ENCODE data around the gene ARL8A.

Gene ARL8A

DNA sequence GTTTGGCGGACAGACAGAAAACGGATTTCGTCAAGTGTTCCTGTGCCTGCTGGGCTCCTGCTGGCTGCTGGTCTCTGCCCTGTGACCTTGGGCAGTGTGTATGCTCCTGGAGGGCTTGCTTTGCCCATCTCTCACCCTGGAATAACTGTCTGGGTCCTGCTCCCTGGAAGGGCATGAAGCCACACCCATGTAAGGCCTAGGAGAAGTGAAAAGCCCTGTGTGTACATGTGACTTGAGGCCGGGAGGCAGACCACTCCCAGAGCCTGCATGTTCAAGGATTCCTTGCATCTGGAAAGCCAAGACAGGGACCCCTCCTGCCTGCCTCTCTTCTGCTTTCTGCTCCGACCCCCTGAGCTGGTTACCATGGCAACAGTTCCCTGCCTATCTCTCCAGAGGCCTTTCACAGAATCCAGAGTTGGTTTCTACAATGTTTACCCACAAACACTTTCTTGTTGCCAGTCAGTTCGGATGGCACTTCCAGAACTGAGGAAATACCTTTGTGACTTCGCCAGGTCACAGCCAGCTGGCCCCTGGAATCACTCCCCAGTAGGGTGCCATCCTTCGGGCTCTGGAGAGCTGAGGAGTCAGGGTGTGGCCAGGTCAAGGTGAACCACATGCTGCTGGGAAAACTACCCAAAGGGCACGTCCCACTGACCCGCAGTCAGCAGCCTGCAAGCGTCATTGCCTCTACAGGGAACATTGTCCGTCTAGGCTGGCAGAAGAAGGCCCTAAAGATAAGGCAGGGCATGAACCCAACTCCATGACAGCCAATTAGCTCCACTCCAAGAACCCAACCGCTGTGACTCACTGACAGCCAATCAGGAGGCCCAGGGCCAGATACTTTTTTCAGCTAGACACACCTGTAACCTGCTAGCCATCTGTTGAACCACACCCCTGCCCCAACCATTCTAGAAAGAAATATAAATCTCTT is 36.5 kb downstream of the ARL8A start:
- DNase-seq, result no peak

DNA sequence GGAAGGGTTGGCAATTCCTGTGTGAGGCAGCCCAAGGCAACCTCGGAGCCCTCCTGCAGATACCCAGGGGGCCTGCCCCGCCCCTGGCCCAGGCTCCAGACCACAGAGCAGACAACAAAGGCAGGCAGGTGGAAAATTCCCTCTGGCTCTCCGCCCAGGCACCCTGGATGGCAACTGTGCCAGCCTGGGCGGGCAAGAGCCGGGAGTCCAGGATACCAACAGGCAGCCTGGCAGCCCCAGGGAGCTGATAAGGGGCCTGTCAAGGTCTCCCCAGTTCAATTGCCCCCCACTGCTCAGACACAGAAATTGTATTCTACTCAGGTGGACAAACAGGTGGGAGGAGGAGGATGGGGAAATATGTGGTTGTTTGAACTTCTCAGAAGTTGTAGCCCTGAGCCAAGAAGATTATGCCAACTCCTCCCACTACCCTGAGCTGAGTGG is 37.2 kb downstream of the ARL8A start:
- no peak for DNase-seq

DNA sequence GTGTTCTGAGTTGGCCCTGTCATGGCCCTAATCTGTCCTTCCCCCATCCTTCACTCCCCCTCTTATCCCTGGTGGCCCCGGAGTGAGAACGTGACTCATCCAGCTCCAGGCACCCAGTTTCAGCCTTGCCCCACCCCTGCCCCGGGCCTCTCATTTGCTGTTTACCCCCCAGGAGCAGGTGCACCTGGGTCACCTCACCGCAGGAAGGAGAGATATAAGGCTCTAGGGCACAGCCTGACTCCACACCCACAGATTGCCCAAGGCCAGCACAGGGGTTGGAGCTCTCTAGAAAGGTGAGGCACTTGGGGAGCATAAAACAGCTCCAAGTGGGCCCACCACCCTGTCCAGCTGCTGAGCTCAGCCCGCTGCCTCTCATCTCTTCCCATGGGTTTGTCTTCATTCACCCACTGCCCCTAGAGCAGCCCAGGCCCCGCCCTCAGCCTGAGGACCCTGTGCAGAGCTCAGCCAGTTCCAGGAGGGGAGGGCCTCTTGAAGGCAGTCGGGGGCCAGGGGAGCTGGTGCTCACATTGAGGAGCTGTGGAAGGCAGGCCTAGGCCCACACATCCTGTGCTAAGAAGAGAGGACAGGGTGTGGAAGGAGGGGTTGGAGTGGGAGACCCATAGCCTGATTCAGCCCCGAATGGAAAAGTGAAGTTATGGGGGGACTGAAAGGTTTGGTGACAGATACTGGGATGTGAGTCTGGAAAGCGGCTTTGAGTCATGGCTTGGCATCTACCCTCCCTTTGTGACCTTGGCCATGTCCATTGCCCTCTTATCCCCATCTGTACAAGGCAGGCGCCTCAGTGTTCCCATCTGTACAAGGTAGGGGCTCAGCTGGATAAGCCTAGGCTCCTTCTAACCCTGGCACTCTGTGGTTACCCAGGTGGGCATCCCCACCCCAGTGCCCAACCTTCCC is 37.9 kb downstream of the ARL8A start:
- DNase-seq, result no peak

DNA sequence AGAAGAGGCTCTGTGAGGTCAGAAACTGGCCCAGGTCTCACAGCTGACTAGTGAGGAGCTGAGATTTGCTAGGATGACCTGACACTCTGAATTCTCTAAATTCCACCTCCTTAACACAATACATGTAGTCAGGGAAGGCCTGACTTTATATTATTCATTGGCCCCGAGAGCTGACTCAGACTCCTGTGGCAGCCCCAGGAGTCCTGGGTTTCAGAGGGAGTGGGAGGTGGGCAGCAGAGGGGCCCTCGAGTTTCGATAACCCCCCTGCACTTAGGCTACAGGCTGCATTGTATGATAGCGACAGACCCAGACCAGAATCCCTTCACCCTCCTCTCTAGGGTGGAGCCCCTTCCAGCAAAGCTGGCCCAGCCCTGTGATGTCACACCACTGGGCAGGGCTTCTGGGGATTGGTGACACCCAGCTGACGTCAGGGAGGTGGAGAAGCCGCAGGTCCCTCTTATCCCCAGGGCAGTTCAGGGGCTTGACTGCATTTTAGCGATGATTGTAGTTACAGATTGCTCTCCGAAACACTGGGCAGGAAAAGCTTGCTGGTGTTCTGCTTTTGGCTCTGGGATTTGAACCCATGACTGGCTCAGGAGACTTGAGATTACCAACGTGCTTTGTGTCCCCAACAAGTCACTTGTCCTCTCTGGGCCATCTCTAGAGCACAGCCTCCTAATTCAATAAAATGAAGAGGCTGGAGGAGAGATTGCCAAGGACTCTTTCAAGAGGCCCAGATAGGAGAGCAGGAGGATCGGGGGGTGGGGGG is 38.8 kb downstream of the ARL8A start:
- no peak for DNase-seq

DNA sequence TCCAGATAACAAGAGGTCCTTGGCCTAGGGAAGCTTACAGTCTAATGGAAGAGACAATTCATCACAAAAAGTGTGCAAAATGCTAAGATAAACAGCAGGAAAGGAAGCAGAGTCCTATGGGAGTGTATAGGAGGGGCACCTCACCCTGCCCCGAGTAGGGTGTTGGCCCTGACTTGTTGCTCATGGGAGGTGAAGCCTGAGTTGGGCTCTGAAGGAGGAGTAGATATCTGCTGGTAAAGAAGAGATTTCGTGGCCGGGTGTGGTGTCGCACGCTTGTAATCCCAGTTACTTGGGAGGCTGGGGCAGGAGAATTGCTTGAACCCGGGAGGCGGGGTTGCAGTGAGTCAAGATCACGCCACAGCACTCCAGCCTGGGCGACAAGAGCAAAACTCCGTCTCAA is 40.5 kb downstream of the ARL8A start:
- no peak for DNase-seq

DNA sequence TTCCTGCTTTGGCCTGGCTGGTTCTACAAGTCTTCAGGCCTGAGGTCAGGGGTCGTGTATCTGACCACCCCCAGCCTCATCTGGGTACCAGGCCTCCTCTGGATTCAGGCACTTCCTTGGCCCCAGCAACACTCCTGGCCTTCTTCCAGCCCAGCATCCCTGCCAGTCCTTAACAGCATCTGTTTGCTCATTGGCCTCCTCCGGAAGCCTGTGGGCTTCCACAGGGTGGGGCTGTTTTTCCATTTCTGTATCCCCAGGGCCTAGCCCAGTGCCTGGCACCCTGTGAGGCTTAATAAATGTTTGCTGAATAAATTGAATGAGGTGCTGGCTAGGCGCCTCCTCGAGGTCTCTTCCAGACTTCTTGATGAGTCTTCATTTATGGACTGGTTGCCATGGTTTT is 43.4 kb downstream of the ARL8A start:
- DNase-seq, result no peak

DNA sequence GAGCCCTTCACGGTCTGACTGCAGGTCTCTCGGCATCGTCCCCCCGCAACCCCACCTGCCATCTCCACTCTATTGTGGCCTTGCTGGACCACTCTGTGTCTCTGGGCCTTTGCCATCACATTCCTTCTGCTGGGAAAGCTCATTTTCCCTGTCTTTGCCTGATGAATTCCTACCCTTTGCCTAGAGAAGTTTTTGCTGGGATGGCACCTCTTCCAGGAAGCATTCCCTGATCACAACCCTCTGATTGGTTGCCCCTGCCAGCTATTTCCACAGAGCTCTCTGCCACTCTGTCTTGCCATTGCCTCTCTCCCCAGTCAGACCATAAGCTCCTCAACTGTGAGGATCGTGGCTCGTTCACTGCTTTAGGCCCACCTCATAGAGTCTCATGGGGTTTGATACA is 50.7 kb downstream of the ARL8A start:
- DNase-seq, result no peak

DNA sequence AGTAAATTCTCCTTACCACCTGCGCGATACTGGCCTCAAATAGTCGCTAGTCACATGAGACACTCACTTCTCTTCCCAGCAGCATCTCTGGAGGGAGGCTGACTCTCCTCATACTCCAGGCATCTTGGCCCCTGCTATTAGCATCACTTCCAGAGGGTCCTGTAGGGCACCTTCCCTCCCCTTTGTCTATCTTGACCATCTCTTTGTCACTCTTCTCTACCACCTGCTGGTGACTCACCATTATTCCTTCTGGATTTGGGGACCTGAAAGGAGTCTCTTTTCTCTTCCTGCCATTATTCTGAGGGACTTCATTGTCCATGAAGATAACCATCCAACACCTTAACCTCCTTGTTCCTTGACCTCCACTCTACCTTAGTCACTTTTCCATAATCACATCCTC is 53.5 kb downstream of the ARL8A start:
- DNase-seq, result no peak

DNA sequence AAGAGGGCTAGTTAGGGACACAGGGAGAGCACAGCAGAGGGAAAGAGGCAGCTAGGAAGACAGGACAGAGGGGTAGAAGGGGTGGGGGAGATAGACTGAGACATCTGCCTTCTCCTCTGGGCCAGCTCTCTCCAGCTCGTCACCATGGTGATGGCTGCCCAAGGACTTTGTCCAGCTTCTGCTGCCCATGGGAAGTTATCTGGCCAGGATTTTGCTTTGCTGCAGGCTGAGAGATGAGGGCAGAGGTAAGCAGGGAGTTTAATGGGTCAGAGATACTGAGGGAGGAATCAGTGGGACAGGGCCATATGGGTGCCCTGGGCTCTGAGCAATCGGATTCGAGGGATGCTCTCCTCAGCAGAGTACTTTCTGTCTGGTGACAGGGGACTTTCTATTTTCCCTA is 56.3 kb downstream of the ARL8A start:
- no peak for DNase-seq

DNA sequence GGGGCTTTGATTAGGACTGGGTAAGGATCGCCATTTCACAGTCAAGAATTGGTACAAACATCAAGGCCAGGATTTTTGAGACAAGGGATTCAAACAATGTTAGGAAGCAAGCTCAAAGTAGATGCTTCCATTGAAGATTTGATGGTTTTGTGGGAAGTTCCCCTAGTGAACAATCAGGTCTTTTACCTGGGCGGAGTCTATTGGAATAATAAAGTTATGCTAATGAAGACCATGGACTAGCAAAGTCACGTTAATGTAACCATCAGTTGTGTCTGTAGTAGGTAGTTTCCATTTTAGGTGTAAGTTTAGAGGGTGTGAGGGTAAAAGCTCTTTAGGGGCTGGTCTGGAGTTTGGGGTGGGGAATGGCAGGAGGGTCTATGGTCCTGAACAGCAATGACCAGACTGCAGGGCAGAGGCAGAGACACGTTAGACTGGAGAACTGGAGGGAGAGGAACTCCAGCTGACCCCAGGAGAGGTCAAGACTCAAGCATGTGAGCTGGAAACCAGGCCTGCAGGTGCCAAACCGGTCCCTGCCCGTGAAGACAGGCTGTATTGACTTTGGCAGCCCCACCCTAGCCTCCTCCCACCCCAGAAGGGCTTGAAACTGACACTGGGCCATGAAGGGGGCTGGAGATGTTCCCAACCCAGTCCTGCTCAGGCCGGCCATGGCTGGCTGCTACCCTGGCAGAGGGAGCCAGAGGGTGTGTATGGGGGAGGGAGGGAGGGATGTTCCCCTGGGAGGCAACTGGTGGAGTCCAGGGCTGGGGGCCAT is 57.8 kb downstream of the ARL8A start:
- DNase-seq, result no peak

DNA sequence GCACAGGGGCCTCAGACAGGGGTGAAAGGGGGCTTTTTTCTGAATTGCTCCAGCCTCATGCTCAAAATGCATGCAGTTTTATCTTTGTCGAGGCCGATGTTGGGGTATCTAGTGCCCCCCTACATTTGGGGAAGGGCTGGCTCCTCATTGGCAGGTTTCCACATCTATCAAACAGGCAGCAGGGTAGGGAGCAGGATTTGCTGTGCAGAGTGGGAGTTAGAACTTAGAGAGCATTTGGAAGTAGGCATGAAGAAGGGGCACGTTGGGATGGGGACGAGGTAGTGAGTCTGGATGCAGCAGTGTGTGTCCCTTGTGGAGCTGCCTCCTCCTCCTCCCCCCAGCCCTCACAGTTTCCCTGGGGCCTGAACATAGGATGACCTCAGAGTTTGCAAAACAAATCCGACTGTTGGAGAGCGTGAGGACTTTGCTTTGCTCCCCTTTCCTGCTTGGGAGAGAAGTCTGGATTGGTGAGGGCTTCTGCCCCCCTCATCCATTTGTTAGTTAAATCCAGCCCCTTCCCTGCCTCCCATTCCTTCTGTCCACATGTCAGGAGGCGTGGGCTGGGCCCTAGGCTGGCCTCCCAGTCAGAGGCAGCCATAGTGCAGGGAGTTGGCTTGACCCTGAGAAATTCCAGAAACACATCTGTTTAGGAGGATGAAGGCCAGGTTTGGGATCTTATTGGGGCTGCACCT is 58.7 kb downstream of the ARL8A start:
- no peak for DNase-seq

DNA sequence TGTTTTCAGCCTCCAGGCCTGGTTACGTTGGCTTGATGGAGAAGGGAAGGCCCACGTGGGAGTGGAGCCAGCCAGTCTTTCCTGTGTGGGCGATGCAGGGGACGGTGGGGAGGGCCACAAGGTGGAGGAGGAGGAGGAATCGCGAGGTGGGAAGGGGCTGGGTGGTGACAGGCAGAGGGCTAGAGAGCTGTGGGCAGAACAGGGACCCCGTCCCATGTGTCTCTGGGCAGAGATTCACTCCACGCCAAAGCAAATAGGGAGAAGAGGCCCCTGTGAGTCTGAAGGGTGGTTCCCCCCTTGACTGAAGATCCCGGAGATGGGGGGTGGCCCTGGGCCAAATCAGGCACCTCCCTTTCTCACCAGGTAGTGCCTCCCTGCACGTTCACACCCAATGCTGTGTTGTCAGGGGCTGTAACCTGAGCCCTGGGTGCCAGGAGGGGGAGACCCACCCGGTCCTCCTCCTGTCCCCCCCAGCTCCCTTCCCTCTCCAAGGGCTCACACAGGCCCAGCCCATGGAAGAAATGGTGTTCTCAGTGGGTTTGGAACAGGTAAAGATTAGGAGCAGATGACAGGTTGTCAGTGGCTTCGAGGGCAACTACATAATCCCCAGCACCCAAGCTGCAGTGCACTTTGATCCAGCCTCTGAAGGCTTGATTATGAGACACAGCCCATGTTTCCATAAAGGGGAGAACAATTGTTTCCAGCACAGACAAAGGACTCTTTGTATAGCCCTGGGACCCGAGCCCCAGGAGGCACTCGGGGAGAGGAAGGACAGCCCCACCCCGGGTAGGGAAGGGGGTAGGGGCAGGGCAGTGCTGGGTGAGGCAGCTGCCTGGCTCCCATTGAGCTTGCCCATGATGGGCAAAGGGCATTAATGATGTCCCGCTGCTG is 59.5 kb downstream of the ARL8A start:
- no peak for DNase-seq
